Stimulated activated CD8-positive, alpha-beta memory T cell treated with anti-CD3 and anti-CD28 coated beads, Interleukin-4, amount 100 ng/mL, for 1 hour (primary cell): ENCODE measurements around the gene CORO7.

ENCODE experiments used
- DNase-seq, 2 donors: peaks; one replicate each; pipeline ENCODE4 v3.0.0-alpha.2; 2020; ENCODE audit warnings: low read depth in 2 of 2, low spot score in 1 of 2

The CORO7 gene

DNA sequence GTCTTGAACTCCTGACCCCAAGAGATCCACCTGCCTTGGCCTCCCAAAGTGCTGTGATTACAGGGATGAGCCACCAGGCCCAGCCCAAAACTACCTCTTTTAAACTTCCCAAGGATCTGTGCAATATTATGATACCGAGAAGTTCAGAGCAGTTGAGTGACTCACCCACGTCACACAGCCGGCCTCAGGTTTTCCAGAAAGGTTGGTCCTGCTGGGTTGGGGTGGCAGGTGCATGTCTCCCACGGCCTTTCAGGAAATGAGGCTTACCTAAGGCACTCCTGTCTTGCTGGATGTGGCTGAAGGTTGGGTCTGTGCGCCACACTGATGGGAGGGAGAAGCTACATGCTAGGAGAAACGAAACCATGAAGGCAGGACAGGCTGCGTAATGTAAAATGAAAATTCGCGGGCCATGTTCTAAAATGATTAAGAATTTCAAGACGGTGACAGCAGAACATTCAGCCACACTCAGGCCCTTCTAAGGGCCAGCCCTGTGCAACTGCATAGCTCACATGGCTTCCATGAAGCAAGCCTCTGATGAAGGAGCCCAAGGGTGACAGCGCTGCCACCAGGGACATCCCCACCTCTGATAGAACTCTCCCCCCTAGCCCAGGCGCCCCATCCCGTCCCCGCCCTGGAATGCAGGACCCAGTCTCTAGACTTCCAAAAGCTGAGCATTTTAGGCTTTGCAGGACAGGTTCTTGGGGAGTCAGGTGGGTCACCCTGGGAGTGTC lies 107.1 kb downstream of the CORO7 start:
- no peak for DNase-seq

DNA sequence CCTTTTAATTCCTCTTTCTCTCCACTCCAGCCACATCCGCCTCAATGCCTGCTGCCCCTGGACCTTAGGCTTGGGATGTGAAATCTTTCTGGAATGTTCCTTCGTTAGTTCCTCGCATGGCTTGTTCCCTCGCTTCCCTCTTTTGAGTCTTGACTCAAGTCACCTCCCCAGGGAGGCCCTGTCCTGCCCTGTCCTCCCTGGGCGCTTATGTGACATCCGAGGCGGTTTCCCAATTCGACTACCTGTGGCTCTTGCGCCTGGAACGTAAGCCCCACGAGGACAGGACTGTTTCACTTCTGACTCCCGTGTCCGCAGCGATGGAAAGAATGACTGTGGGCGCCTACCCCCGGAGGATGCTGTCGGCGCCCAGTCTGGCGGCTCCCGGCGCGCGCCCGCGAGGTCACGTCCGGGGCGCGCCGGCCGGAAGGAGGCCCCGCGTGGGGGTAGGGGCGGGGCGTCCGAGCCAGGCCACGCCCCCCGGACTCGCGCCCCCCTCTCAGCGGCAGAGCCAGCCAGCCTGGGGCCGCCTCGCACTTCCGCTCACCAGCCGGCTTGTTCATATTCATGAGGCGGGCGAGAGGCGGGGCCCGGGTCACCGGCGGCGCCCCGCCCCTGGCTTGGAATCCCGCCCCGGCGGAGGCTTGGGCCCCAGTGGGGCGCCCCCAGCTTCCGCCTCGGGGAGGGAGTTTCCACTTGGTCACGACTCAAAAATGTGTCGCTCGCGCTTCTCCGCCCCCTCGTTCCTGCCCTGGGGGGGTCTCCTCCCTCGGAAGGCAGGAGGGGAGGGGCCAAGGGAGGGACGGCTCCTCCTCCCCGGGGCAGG lies 109.0 kb downstream of the CORO7 start:
- DNase-seq = peak; percentile 89 to 91

DNA sequence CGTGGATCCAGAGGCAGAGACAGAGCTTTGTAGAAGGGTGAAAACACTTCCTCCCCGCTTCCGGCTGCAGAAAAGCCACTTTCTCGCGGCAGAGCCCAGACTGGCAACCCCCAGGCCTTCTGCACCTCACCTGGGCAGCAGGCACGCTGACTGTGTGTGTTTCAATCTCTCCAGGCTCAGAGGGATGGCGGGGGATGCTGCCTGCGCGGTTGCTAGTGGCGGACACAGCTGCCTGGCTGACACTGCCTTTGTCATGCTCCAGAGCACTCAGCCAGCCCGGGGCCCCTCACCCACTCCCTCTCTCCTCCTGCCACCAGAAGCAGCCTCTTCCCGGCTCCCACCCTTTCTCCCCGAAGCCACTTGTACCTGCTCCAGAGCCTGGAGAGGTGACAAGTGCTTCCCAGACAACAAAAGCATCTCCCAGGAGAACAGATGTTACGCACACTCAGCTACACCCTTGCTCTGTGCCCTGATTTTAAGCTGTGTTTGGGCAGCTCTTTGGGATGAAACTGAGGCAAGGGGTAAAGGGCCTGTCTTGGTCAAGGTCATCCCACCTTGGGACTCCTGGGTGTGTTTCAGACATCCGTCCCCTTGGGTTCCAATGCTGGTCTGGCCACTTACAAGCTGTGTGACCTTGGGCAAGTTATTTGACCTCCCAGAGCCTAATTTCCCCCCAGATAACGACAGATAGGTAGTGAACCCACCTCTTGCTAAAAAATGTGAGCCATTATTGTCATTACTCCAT lies 109.8 kb downstream of the CORO7 start:
- no peak for DNase-seq
